Smooth muscle cell (in vitro differentiated cells): ENCODE data around the gene AADACL3. TPM values are rescaled to one million over a fixed set of nuclear protein-coding genes. Genes with fewer than 3 reads are reported as not detected.
"Not testable (repeated sequence)": the region's sequence is repeated elsewhere in the genome, so short reads cannot be mapped to it uniquely, and the experiment has no call there.

Experiments used
- DNase-seq: peaks from one replicate; lab custom pipeline; 2025; ENCODE audit not compliant: unreplicated experiment; lab: John Stamatoyannopoulos, UW
- H2AFZ ChIP-seq: fragments of 200-600 bp; sonication (generic); 2 replicates; pipeline ENCODE4 v1.6.0; 2016; ENCODE audit warnings: antibody characterized with exemption, low read depth, mild to moderate bottlenecking
- H3F3A ChIP-seq: fragments of 200-600 bp; sonication (generic); 2 replicates; pipeline ENCODE4 v1.6.0; 2017; ENCODE audit warnings: antibody characterized with exemption, low read depth
- H3K27ac ChIP-seq: fragments of 200-600 bp; sonication (generic); 2 replicates; pipeline ENCODE4 v1.5.1; 2016; ENCODE audit warnings: low read depth, mild to moderate bottlenecking
- H3K27me3 ChIP-seq: fragments of 200-600 bp; sonication (generic); 2 replicates; pipeline ENCODE4 v1.6.1; 2016; ENCODE audit warnings: low read depth, mild to moderate bottlenecking
- H3K36me3 ChIP-seq: fragments of 200-600 bp; sonication (generic); 2 replicates; pipeline ENCODE4 v1.5.1; 2016; ENCODE audit warnings: low read depth
- H3K4me1 ChIP-seq: fragments of 200-600 bp; sonication (generic); 2 replicates; pipeline ENCODE4 v1.5.1; 2016; ENCODE audit warnings: low read depth
- H3K4me2 ChIP-seq: fragments of 200-600 bp; sonication (generic); 2 replicates; pipeline ENCODE4 v1.6.0; 2016; ENCODE audit warnings: mild to moderate bottlenecking
- H3K4me3 ChIP-seq: fragments of 200-600 bp; sonication (generic); 2 replicates; pipeline ENCODE4 v1.5.1; 2016; ENCODE audit warnings: mild to moderate bottlenecking
- H3K79me2 ChIP-seq: fragments of 200-600 bp; sonication (generic); 2 replicates; pipeline ENCODE4 v1.6.0; 2016; ENCODE audit warnings: low read depth, mild to moderate bottlenecking
- H3K9ac ChIP-seq: fragments of 200-600 bp; sonication (generic); 2 replicates; pipeline ENCODE4 v1.6.0; 2016; ENCODE audit warnings: low read depth
- H3K9me3 ChIP-seq: fragments of 200-600 bp; sonication (generic); replicated peaks from 2 replicates; pipeline ENCODE4 v1.5.1; 2016; ENCODE audit warnings: low read depth
- H4K20me1 ChIP-seq: fragments of 200-600 bp; sonication (generic); 2 replicates; pipeline ENCODE4 v1.6.0; 2016; ENCODE audit warnings: low read depth
- CTCF ChIP-seq: fragments of 200-600 bp; sonication (generic); IDR thresholded peaks from 2 replicates; pipeline ENCODE4 v1.5.1; 2017; ENCODE audit warnings: borderline replicate concordance, mild to moderate bottlenecking, antibody characterized with exemption; ENCODE audit not compliant: insufficient read depth, poor library complexity, severe bottlenecking
- WGBS: methylation state at CpG from one replicate; pipeline ENCODE4 v1.1.7; 2016; ENCODE audit warnings: low lambda C conversion rate; 5-methylcytosine and 5-hydroxymethylcytosine counted together
- polyA plus RNA-seq: library from polyadenylated mRNA; unstranded; fragments of >200 nt; fragmentation: Nextera tagmentation; extraction: Ambion mirVana; gene quantifications from 2 replicates; pipeline ENCODE4 v1.2.1, GENCODE V29; 2016
- total RNA-seq: library from RNA; depleted of rRNA; stranded (reverse); fragments of >200 nt; gene quantifications from 2 replicates; pipeline ENCODE4 v1.2.3, GENCODE V29; 2014

AADACL3 gene
- total and polyA plus RNA-seq, 2 experiments from 2014 or later, result 0.13 to 0.25 TPM

DNA sequence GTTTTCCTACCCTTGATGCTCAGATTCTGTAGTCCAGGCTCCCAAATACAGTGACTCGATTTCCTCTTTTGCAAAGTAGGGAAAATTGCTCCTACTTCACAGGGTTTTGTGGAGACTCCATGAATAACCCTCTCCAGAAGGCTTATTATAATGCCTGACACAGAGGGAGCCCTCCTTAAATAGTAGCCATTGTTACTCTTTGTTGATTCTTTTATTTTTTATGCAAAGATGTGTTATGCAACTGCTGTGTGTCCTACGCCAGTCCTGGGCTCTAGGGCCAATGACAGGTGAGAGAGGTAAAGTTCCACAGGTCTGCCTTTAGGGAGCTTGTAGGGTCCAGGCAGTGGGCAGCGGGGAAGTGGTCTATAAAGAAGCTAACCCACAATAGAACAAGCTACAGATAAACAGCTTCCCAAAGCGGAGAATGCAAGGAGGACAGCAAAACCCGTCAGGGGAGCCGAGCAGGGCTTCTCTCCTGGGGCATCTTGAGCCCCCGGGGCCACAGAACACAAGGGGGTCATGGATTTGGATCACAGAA lies 1.5 kb downstream of the AADACL3 start:
- no peak overlapping the region for H2AFZ ChIP-seq
- no peaks in the 10 kb centered on the region for H3K27me3 ChIP-seq
- H3K27ac ChIP-seq, result no peak overlapping the region
- H3K79me2 ChIP-seq, result no peaks in the 10 kb centered on the region
- H3F3A ChIP-seq, result no peaks in the 10 kb centered on the region
- H3K4me3 ChIP-seq, result no peak overlapping the region
- H4K20me1 ChIP-seq, result no peaks in the 10 kb centered on the region
- no peak for TF ChIP-seq CTCF
- H3K9me3 ChIP-seq, result no peaks in the 10 kb centered on the region
- H3K9ac ChIP-seq, result no peak overlapping the region
- DNase-seq, result no peak
- H3K4me2 ChIP-seq, result no peak overlapping the region
- no peaks in the 10 kb centered on the region for H3K4me1 ChIP-seq
- H3K36me3 ChIP-seq, result no peaks in the 10 kb centered on the region
- 64% methylated on average over 7 of the region's 7 CpGs for WGBS

DNA sequence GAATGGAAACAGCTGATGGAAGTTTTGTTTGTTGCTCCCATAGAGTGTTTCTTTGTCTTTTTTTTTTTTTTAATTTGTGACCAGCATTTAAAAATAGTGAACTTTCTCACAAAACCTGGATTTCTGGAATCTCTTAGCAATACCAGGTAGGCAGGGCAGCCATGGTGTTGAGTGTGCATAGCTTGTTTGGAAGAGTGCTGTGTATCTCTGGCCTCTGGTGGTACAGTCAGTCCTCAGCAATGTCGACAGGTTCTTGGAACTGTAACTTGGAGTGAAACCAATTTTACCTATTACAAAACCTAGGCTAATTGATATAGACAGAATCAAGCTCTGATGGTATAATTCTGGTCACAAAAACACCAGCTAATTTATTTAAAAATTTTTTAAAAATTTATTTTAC lies 6.7 kb downstream of the AADACL3 start:
- no peaks in the 10 kb centered on the region for H3K79me2 ChIP-seq
- no peaks in the 10 kb centered on the region for H3K4me1 ChIP-seq
- no peaks in the 10 kb centered on the region for H4K20me1 ChIP-seq
- no peak overlapping the region for H3K4me3 ChIP-seq
- no peaks in the 10 kb centered on the region for H3F3A ChIP-seq
- no peaks in the 10 kb centered on the region for H3K27me3 ChIP-seq
- no peak overlapping the region for H2AFZ ChIP-seq
- no peak overlapping the region for H3K9ac ChIP-seq
- H3K36me3 ChIP-seq, result no peaks in the 10 kb centered on the region
- H3K4me2 ChIP-seq, result no peak overlapping the region
- H3K9me3 ChIP-seq, result no peaks in the 10 kb centered on the region
- no peak for TF ChIP-seq CTCF
- DNase-seq, result no peak
- WGBS, result 92% methylated on average over 1 of the region's 1 CpG
- no peak overlapping the region for H3K27ac ChIP-seq

- 77% methylated on average over 2 of the region's 2 CpGs for WGBS
- no peak overlapping the region for H3K4me2 ChIP-seq
- no peaks in the 10 kb centered on the region for H3K36me3 ChIP-seq
- no peaks in the 10 kb centered on the region for H3K4me1 ChIP-seq
- no peaks in the 10 kb centered on the region for H3K9me3 ChIP-seq
- no peaks in the 10 kb centered on the region for H3K27me3 ChIP-seq
- DNase-seq, result no peak
- H4K20me1 ChIP-seq, result no peaks in the 10 kb centered on the region
- no peak overlapping the region for H3K9ac ChIP-seq
- H3K27ac ChIP-seq, result no peak overlapping the region
- TF ChIP-seq CTCF, result no peak
- no peak overlapping the region for H3K4me3 ChIP-seq
- no peak overlapping the region for H2AFZ ChIP-seq
- H3F3A ChIP-seq, result no peaks in the 10 kb centered on the region
- no peaks in the 10 kb centered on the region for H3K79me2 ChIP-seq
Observed at GRCh38 chr1:12728391-12728790, 12.5 kb downstream of the AADACL3 start.

GRCh38 chr1:12730156-12730555 lies 14.2 kb downstream of the AADACL3 start:
- 81% methylated on average over 1 of the region's 1 CpG for WGBS
- no peak overlapping the region for H3K27ac ChIP-seq
- TF ChIP-seq CTCF, result no peak

DNA sequence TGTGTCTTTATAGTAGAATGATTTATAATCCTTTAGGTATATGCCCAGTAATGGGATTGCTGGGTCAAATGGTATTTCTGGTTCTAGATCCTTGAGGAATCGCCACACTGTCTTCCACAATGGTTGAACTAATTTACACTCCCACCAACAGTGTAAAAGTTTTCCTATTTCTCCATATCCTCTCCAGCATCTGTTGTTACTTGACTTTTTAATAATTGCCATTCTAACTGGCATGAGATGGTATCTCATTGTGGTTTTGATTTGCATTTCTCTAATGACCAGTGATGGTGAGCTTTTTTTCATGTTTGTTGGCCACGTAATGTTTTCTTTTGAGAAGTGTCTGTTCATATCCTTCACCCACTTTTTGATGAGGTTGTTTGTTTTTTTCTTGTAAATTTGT lies 15.2 kb downstream of the AADACL3 start:
- 78% methylated on average over 2 of the region's 2 CpGs for WGBS

More at GRCh38 chr1:12730156-12730555, 14.2 kb downstream of the AADACL3 start:
- no peaks in the 10 kb centered on the region for H3K4me1 ChIP-seq
- H4K20me1 ChIP-seq, result no peaks in the 10 kb centered on the region
- H3K9me3 ChIP-seq, result no peaks in the 10 kb centered on the region
- H3F3A ChIP-seq, result no peaks in the 10 kb centered on the region
- no peak overlapping the region for H3K4me2 ChIP-seq
- no peak overlapping the region for H3K9ac ChIP-seq
- H2AFZ ChIP-seq, result no peak overlapping the region
- no peaks in the 10 kb centered on the region for H3K79me2 ChIP-seq
- no peaks in the 10 kb centered on the region for H3K27me3 ChIP-seq
- DNase-seq, result no peak
- H3K4me3 ChIP-seq, result no peak overlapping the region
- H3K36me3 ChIP-seq, result no peaks in the 10 kb centered on the region

More for the DNA sequence above, 15.2 kb downstream of the AADACL3 start:
- not testable (repeated sequence) for H4K20me1 ChIP-seq, H3K4me1 ChIP-seq, H3K9ac ChIP-seq, H3K9me3 ChIP-seq, H3K4me3 ChIP-seq, DNase-seq, H3K79me2 ChIP-seq, H3K4me2 ChIP-seq, H3K27ac ChIP-seq, H3K36me3 ChIP-seq, H2AFZ ChIP-seq, H3F3A ChIP-seq, H3K27me3 ChIP-seq
